AG04449 (cell line): ENCODE measurements around the gene HILPDA.

Source experiments
- CTCF ChIA-PET: fragments of 350-600 bp; formaldehyde crosslinking; extraction: SDS; loops from one replicate; lab custom pipeline; 2021; ENCODE audit warnings: antibody characterized with exemption; lab: Yijun Ruan, JAX
- POLR2A ChIA-PET: fragments of 400-600, 350-600 bp; formaldehyde crosslinking; extraction: SDS; loops from one replicate; lab custom pipeline; 2020; ENCODE audit warnings: antibody characterized with exemption, inconsistent platforms; lab: Yijun Ruan, JAX
- DNase-seq: peaks from one replicate; pipeline ENCODE4 v3.0.0-alpha.2; 2010; ENCODE audit warnings: low read depth, low spot score
- H3K4me3 ChIP-seq: 2 replicates; pipeline ENCODE4 v1.5.1; 2011; ENCODE audit warnings: low read depth, mild to moderate bottlenecking, control low read depth, low read length
- TF ChIP-seq, protein P1 (sequence below): IDR thresholded peaks from one replicate; pipeline ENCODE4 v1.5.1; 2011; ENCODE audit warnings: mild to moderate bottlenecking, moderate library complexity, low read length, control low read depth, inconsistent platforms; ENCODE audit not compliant: insufficient read depth; ENCODE audit errors: missing control alignments

HILPDA gene

DNA sequence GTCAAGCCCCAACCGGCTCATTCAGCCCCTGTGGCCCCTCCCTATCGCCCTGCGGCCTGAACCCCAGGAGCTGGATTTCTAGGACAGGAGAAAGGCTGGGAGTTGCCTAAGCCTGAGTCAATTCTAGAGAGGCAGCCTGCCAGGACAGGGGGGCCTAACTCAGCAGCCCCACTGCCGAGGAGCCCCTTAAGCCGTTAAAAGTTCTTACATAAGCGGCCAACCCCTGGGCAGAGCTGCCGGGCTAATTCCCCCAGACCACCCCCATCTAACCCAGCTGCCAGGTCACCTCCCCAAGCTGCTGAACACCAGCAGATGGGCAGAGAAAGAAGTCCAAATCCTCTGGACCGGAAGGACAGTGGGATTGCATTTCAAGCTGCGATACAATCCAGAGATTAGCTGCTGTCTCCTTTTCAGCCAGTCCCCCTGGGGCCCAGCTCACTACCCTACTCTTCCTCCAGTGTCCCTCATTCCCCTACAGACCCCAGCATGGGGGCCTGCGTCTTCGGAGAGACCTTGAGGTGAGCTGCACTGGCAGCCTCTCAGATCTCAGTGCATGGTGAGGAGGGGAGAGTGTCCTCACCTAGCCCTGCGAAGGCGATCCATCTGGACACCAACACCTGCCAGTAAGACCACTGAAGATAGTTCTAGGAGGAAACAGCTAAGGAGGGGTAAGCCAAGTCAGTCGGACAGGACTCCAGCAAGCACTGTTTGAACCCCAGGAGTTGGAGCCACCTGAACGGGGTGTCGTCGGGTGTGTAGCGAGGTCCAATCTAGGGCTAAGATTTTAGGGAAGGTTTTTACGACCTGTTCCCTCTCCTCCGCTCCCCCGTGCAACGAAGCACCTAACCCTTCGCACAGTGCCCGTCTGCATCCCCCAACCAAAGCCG, 46.7 kb upstream of the HILPDA start:
- H3K4me3 ChIP-seq, result peak overlapping the region; percentile 85
- TF ChIP-seq, protein P1, sequence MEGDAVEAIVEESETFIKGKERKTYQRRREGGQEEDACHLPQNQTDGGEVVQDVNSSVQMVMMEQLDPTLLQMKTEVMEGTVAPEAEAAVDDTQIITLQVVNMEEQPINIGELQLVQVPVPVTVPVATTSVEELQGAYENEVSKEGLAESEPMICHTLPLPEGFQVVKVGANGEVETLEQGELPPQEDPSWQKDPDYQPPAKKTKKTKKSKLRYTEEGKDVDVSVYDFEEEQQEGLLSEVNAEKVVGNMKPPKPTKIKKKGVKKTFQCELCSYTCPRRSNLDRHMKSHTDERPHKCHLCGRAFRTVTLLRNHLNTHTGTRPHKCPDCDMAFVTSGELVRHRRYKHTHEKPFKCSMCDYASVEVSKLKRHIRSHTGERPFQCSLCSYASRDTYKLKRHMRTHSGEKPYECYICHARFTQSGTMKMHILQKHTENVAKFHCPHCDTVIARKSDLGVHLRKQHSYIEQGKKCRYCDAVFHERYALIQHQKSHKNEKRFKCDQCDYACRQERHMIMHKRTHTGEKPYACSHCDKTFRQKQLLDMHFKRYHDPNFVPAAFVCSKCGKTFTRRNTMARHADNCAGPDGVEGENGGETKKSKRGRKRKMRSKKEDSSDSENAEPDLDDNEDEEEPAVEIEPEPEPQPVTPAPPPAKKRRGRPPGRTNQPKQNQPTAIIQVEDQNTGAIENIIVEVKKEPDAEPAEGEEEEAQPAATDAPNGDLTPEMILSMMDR, result no peak
- ChIA-PET POLR2A (interaction anchor here (1.0 to 1.4 kb wide), 3 partner anchors 11 to 47 kb away, joined by 3 to 4 read pairs (median 4); partner anchors contain the start of gene HILPDA), CTCF (interaction anchor here (0.8 to 6.1 kb wide), 11 partner anchors 7 to 64 kb away, joined by 3 to 93 read pairs (median 7); no protein-coding TSS in a partner anchor)
- no peak for DNase-seq

DNA sequence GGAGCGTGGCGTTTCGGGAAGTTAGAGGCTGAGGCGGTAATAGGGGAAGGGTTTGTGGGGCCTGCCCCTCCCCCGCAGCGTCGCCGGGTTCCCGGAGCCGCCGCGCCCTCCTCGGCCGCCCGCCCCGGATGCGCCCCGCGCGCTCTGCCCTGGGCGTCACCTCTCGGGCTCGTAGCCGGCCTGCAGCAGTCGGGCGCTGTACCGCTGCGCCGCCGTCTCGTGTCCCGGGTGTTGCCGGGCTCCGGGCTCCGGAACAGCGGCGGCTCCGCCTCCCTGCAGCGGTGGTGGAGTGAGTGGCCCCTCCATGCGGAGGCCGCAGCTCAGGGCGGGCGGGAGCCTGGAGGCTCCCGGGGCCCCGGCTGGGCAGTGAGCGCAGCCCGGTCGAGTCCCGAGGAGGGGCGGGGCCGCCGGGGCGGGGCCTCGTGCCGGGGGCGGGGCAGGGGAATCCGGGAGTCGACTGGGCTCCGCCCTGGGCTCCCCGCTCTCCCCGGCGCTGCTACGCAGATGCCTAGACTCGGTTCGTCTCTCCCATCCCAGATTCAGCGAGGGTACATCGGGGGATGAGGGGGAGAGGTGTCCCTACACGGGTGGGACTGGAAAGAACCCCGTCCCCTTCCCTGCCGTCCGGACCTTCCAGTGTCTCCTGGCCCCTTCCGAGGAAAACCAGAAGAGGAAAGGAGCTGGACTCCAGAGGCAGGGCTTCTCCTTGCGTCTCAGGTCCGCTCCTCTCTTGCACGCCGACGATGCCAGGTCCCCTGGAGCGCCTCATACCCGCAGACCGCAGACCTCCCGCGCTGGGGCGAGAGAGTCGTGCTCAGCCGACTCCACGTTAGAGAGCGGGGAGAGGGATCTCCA, 45.9 kb upstream of the HILPDA start, which contains the start of gene IMPDH1:
TSS of gene IMPDH1 (minus strand) at position 387 of the 855 bp plus-strand sequence. CDS start at position 306, 81 bp downstream.
- peak within 1 kb of the TSS; percentile 85 for H3K4me3 ChIP-seq
- POLR2A ChIA-PET, result interaction anchor here (1.0 to 1.4 kb wide), 3 partner anchors 12 to 46 kb away, joined by 3 to 4 read pairs (median 4); partner anchors contain the start of gene HILPDA
- CTCF ChIA-PET, result interaction anchor here (0.9 to 6.1 kb wide), 11 partner anchors 9 to 63 kb away, joined by 3 to 93 read pairs (median 5); no protein-coding TSS in a partner anchor
- DNase-seq, result no peak
- TF ChIP-seq, protein P1, result no peak

DNA sequence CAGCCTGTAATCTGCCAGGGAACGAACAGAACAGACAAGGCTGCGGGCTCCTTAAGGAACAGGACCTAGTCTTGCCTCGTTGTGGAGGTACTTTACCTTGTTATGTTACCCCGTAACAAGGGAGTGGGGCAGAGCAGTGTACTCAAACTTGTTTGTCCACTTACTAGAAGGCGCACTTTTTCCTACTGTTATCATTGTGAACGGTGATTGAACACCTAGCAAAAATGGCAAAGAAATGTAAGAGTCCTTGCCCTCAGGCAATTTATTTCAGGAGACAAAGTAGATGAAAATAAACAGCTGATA, 45.3 kb upstream of the HILPDA start:
- CTCF ChIA-PET, result interaction anchor here (0.9 to 6.1 kb wide), 7 partner anchors 15 to 63 kb away, joined by 3 to 93 read pairs (median 4); no protein-coding TSS in a partner anchor
- H3K4me3 ChIP-seq, result peak overlapping the region; percentile 85
- POLR2A ChIA-PET, result interaction anchor here (1.4 kb wide), 1 partner anchor 45 kb away, joined by 4 read pairs; the partner anchor contains the start of gene HILPDA
- DNase-seq, result no peak
- TF ChIP-seq, protein P1, result no peak

DNA sequence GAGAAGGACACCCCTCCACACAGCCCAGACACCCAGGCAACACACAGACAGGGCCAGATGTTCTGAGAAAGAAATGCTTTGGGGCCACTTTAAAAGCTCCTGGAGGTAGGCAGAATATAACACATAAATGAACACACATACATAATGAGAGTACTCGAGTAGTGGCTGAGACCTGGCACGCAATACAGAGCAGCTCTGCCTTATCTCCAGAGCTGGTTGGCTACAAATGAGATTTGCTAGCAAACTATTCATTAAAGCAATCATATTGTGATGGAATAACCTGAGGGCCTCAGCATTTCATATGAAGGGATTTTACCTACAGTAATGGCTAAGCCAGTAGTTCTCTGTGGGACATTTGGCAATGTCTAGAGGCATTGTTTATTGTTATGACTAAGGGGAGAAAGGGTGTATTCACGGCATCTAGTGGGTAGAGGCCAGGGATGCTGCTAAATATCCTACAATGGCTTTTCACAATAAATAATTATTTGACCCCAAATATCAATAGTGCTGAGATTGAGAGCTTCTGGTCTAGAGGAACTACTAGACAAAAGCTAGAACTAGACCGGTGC, 40.4 kb upstream of the HILPDA start:
- DNase-seq, result no peak
- TF ChIP-seq, protein P1, result no peak
- no peak overlapping the region for H3K4me3 ChIP-seq
- POLR2A ChIA-PET, result no interaction called here
- CTCF ChIA-PET, result interaction anchor here (0.8 to 7.6 kb wide), 9 partner anchors 8 to 68 kb away, joined by 4 to 196 read pairs (median 7); partner anchors contain the start of gene HILPDA

DNA sequence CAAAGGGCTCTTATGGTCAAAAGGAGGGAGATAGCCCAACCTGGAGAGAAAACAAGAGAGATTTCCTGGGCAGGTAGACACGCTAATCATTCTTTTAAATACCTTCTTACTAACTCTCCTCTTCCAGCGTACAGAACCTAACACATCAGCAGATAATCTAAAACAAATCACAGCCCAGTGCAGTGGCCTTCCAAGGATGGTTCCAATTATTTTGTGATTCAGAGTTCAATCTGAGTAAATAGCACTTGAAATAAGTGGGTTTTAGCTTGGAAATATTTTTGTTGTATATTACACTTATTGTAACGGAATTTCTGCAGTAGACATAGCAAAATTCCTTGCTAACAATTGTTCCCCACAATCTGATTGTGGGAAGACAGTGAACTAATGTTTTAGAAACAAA, 38.6 kb upstream of the HILPDA start:
- no peak for DNase-seq
- H3K4me3 ChIP-seq, result no peak overlapping the region
- CTCF ChIA-PET, result interaction anchor here (0.8 to 7.6 kb wide), 13 partner anchors 9 to 73 kb away, joined by 3 to 196 read pairs (median 6); partner anchors contain the start of gene RBM28
- POLR2A ChIA-PET, result no interaction called here
- TF ChIP-seq, protein P1, result no peak
